ENCODE data around the gene P2RX6. TPM values are rescaled to one million over a fixed set of nuclear protein-coding genes. Genes with fewer than 3 reads are reported as not detected.
A peak's percentile ranks its signal among the peaks of the same experiment; 100 is the strongest.

Gene P2RX6
- total RNA-seq, 6 donors from 2014 or later: 0.39 to 22.0 (median 0.65) TPM

GRCh38 chr22:21032037-21032867, 17.3 kb downstream of the P2RX6 start, which contains the start of gene SLC7A4:
SLC7A4 (minus strand) TSS chr22:21032561; CDS start chr22:21031812, 749 bp downstream.
- peaks cover 0 to 10% (median 1%) of the 10 kb centered on the region in 4 donors for H3K27me3 ChIP-seq
- WGBS, 2 donors: 3 to 24% methylated on average over 11 to 46 of the region's 59 CpGs
- H3K4me1 ChIP-seq: peaks cover 9 to 17% (median 12%) of the 10 kb centered on the region in 4 donors
- H3K4me3 ChIP-seq: peak within 1 kb of the TSS in 3 of 4 donors; percentile 22 to 44 (median 40)
- TF ChIP-seq POLR2AphosphoS5 (IDR thresholded peaks at IDR 0.05) (no peak), CTCF (IDR thresholded peaks at IDR 0.05) (no peak), POLR2A (IDR thresholded peaks at IDR 0.05) (no peak), EP300 (IDR thresholded peaks at IDR 0.05) (no peak)
- peak in 1 of 2 donors; percentile 63 for ATAC-seq (ENCODE audit: low FRiP score in 2 of 2)
- H3K9me3 ChIP-seq: no peaks in the 10 kb centered on the region
- H3K27ac ChIP-seq: no peak within 1 kb of the TSS
- no peaks in the 10 kb centered on the region for H3K36me3 ChIP-seq
- DNase-seq: peak in 1 of 2 donors; percentile 87

GRCh38 chr22:21032868-21033688, 18.1 kb downstream of the P2RX6 start:
- peak overlapping the region in 1 of 4 donors; percentile 44 for H3K4me3 ChIP-seq
- ATAC-seq (ENCODE audit: low FRiP score in 2 of 2) (peak in 1 of 2 donors; percentile 25), DNase-seq (no peak)
- TF ChIP-seq CTCF (IDR thresholded peaks at IDR 0.05): no peak
- TF ChIP-seq POLR2AphosphoS5 (IDR thresholded peaks at IDR 0.05): no peak
- no peak for TF ChIP-seq EP300 (IDR thresholded peaks at IDR 0.05)
- TF ChIP-seq POLR2A (IDR thresholded peaks at IDR 0.05): no peak
- H3K27ac ChIP-seq: no peak overlapping the region
- peaks cover 0 to 10% (median 1%) of the 10 kb centered on the region in 4 donors for H3K27me3 ChIP-seq
- WGBS, 2 donors: 78 to 80% methylated on average over 6 to 12 of the region's 12 CpGs
- H3K36me3 ChIP-seq: no peaks in the 10 kb centered on the region
- H3K9me3 ChIP-seq: no peaks in the 10 kb centered on the region
- H3K4me1 ChIP-seq: peaks cover 9 to 16% (median 12%) of the 10 kb centered on the region in 4 donors

- H3K36me3 ChIP-seq: no peaks in the 10 kb centered on the region
- no peak overlapping the region for H3K4me3 ChIP-seq
- ATAC-seq (ENCODE audit: low FRiP score in 2 of 2) (no peak), DNase-seq (no peak)
- no peaks in the 10 kb centered on the region for H3K9me3 ChIP-seq
- 86 to 87% methylated on average over 3 of the region's 3 CpGs for WGBS, 2 donors
- H3K27me3 ChIP-seq: peaks cover 0 to 10% (median 1%) of the 10 kb centered on the region in 4 donors
- TF ChIP-seq POLR2AphosphoS5 (IDR thresholded peaks at IDR 0.05): no peak
- no peak for TF ChIP-seq EP300 (IDR thresholded peaks at IDR 0.05)
- no peak for TF ChIP-seq CTCF (IDR thresholded peaks at IDR 0.05)
- no peak for TF ChIP-seq POLR2A (IDR thresholded peaks at IDR 0.05)
- no peak overlapping the region for H3K27ac ChIP-seq
- H3K4me1 ChIP-seq: peaks cover 9 to 17% (median 12%) of the 10 kb centered on the region in 4 donors
Observed at GRCh38 chr22:21033895-21034294, 18.9 kb downstream of the P2RX6 start.

GRCh38 chr22:21034989-21035388, 20.0 kb downstream of the P2RX6 start:
- 63 to 73% methylated on average over 3 of the region's 3 CpGs for WGBS, 2 donors
- no peaks in the 10 kb centered on the region for H3K36me3 ChIP-seq
- H3K4me3 ChIP-seq: no peak overlapping the region
- H3K27me3 ChIP-seq: peaks cover 0 to 10% (median 1%) of the 10 kb centered on the region in 4 donors
- peaks cover 9 to 17% (median 12%) of the 10 kb centered on the region in 4 donors for H3K4me1 ChIP-seq
- ATAC-seq (ENCODE audit: low FRiP score in 2 of 2) (no peak), DNase-seq (no peak)
- no peaks in the 10 kb centered on the region for H3K9me3 ChIP-seq
- no peak for TF ChIP-seq CTCF (IDR thresholded peaks at IDR 0.05)
- H3K27ac ChIP-seq: no peak overlapping the region
